ENCODE data around the gene SPEG.

Gene SPEG

DNA sequence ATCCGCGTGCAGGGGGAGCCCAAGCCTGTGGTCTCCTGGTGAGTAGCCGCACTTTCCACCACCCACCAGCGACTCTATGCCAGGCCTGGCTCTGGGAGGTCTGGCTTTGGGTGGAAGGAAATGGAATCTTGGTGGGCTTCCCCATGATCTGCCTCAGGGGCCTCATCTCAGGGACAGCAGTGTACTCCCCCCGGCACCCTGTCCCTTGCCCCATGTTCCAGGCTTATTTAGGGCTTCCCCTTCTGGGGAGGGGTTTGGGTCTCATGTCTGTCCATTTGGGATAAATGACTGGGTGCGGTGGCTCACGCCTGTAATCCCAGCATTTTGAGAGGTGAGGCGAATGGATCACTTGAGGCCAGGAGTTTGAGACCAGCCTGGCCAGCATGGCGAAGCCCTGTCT lies 27.7 kb downstream of the SPEG start:
- no peak for DNase-seq (ENCODE audit: low read depth)

DNA sequence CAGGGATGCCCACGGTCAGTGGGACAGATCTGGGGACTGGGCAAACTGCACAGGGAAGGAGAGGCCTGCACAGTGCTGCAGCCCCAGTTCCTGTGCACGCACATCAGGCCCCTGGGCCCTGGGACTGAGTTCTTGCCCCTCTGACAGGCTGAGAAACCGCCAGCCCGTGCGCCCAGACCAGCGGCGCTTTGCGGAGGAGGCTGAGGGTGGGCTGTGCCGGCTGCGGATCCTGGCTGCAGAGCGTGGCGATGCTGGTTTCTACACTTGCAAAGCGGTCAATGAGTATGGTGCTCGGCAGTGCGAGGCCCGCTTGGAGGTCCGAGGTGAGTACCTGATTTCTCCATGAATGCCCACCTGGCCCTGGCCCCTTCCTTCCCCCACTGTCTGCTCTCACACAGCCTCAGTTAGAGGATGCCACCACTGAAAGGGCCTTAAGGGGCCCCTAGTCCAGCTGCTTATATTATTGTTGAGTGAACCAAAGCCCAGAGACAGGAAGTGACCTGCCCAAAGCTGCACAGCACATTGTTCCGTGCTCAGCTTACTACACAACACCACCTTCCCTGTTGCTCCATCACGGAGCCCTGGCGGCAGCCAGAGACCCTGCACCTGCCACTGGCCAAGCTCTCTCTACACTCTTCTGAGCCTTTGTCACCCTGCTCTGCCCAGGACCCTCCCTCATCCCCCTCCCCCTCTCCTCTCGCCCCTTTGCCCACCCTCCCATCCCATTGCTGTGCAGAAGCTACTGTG lies 29.8 kb downstream of the SPEG start:
- DNase-seq (ENCODE audit: low read depth), result no peak

DNA sequence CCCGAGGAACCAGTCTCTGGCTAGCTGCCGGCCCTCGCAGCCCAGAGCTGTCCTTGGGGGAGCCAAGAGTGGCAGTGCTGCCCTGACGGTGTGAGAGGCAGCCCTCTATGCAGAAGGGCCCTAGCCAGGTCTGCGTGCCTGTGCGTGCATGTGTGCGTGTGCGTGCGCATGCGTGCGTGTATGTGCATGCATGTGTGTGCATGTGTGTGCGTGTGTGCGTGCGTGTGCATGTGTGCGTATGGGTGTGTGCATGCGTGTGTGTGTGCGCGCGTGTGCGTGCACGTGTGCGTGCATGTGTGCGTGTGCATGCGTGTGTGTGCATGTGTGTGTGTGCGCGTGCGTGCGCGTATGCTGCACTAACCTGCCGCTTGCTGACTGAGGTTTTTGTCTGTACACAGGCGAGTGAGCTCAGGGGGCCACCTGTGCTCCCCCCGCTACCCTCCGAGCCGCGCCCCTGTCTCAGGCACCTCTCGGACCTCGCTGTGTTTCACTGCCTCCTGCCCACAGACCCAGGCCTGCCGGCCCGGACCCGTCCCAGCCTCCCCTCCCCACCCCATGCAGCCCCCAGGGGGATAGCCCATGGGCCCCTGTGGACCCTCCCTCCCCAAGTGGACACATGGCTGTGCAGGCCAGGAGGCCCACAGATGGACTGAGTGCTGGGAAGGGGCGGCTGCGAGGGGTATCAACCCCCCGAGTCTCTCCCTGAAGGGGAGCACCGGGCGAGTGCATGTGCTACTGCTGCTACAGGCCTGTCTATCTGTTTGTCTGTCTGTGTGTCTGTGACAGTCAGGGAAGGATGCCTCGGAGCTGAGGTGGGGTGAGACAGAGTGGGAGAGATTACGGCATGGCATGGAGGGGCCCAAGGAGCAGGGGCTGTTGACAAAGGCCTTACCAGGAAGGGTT lies 31.3 kb downstream of the SPEG start:
- DNase-seq (ENCODE audit: low read depth), result no peak

DNA sequence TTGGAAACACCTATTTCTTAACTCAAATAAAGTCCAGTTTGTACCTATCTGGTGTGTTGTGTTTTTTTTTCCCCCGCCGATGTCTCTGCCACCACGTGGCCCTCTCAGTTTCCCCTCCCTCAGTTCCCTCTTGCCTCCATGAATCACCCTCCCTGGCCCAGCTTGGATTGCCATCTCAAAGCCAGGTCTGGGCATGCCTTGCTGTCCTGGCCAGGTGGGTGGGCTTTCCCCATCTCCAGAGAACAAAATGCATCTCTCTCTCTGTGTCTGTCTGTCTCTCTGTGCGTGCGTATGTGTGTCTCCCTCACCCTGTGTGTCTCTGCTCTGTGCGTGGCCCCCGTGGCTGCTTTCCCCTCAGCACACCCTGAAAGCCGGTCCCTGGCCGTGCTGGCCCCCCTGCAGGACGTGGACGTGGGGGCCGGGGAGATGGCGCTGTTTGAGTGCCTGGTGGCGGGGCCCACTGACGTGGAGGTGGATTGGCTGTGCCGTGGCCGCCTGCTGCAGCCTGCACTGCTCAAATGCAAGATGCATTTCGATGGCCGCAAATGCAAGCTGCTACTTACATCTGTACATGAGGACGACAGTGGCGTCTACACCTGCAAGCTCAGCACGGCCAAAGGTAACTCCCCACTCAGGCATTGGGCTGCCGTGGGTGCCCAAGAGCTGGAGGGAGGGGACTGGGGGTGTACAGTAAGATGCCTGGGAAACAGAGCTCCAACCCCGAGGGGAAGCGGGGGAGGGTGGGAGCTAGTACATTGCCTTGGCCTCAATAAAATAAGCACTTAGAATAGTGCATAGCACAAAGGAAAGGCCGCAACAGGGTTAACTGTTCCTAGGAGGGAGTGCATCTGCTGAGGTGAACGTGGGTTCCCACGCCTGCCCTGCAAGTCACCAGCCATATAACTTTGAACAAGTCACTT lies 32.4 kb downstream of the SPEG start:
- no peak for DNase-seq (ENCODE audit: low read depth)

DNA sequence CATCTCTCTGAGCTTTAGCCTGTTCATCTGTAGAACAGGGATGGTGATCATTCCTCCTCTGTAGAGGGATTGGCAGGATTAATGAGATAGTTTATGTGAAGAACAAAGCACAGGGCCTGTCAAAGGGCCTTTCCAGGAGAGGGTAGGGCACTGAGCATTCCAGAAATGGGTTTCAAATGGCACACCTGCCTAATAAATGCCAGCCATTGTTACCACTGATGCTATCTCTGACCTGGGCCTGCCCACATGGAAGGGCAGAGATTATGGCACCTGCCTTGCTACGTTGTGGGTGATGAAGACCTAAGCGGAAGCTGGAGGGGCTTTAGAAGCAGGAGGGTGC lies 33.1 kb downstream of the SPEG start:
- no peak for DNase-seq (ENCODE audit: low read depth)

DNA sequence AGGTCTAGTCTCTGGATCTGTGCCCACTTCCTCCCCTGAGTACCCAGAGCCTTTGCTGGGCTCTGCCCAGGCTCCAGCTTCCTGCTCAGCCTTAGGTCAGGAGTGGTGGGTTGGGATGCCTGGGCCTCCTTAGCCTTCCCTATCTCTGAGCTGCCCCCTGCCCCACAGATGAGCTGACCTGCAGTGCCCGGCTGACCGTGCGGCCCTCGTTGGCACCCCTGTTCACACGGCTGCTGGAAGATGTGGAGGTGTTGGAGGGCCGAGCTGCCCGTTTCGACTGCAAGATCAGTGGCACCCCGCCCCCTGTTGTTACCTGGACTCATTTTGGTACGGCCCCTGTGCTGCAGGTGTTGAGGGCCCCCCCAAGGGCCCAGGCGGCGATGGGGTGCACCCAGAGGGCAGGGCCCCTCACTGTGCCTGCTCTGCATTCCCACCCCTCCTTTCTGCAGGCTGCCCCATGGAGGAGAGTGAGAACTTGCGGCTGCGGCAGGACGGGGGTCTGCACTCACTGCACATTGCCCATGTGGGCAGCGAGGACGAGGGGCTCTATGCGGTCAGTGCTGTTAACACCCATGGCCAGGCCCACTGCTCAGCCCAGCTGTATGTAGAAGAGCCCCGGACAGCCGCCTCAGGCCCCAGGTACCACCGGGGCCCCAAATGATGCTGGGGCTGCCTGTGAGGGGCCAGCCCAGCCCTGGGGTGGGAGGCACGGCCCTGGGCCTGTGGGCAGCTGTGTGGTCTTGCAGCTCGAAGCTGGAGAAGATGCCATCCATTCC lies 34.0 kb downstream of the SPEG start:
- DNase-seq (ENCODE audit: low read depth), result no peak

DNA sequence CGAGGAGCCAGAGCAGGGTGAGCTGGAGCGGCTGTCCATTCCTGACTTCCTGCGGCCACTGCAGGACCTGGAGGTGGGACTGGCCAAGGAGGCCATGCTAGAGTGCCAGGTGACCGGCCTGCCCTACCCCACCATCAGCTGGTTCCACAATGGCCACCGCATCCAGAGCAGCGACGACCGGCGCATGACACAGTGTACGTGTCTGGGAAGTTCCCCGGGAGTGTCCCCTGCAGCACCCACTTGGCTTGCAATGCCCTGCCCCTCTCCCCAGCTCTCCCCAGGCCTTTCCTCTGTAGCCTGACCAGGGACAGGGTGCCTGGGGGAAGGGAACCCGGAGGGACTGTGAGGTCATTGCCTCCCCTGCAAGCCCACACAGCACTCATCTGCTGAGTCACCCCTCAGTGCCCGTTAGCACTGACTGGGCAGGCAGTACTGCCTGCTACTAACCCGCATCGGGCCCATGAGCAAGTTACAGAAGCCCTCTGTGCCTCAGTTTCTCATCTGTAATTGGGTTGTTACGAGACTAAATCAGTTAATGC lies 34.6 kb downstream of the SPEG start:
- DNase-seq (ENCODE audit: low read depth), result no peak

DNA sequence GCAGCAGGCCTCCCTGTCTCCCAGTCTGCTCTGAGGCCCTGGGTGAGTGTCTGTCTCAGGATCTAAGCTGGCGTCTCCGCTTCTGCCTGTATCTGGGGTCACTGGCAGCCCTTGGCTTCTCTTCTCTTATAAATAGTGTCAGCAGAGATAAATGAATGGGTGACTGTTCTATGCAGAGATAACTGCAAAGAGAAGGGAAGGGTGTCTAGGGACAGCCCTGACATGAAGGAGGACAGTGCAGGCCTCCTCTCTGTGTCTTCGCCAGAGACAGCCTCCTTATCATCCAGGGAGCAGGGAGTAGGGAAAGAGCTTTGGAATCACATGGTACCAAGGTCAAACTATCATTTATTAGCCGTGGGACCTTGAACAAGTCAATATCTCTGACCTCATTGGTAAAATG lies 35.8 kb downstream of the SPEG start:
- no peak for DNase-seq (ENCODE audit: low read depth)

DNA sequence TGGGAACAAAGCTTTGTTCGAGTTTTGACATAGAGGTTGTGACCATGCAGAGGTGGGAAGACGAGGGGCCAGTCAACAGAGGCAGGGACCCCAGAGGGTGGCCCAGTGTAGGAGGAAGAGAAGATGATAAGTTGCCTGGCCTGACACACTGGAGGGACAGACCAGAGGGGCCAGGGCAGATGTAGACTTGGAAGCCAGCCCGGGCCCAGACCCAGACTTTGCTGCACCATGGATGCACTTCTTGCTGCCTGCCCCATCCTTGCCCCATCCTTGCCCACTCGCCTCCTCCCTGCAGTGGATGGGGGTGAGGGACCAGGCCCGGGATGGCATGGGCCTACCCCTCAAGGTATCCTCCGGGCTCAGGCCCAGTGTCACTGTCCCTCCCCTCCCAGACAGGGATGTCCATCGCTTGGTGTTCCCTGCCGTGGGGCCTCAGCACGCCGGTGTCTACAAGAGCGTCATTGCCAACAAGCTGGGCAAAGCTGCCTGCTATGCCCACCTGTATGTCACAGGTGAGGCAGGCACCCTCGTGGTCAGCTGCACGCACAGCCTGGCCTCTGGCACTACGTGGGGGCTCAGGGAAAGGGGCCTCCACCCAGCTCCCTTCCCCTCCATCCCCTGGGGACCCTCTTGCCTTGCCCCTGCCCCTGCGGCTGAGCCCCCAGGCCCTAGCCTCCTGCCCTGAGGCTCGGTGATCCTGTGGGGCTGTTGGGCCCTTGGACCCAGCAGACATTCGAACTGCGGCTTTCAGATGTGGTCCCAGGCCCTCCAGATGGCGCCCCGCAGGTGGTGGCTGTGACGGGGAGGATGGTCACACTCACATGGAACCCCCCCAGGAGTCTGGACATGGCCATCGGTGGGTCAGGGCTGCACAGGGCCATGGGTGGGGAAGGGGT lies 37.1 kb downstream of the SPEG start:
- no peak for DNase-seq (ENCODE audit: low read depth)

DNA sequence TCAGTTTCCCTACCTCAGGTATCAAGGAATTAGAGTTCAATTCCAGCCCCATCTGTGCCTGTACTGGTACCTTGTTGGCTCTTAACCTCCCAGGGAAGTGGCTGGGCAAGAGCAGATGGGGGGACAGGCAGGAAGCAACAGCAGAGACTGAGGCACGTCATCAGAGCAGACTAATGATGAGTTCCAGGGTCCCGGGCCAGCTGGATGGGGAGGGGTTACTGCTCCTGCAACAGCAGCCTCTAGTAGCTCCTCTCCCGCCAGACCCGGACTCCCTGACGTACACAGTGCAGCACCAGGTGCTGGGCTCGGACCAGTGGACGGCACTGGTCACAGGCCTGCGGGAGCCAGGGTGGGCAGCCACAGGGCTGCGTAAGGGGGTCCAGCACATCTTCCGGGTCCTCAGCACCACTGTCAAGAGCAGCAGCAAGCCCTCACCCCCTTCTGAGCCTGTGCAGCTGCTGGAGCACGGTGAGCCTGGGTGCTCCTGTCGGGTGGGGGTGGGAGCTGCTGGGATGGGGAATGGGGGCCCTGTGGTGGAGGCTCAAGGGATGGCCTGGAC lies 38.1 kb downstream of the SPEG start:
- DNase-seq (ENCODE audit: low read depth), result no peak

DNA sequence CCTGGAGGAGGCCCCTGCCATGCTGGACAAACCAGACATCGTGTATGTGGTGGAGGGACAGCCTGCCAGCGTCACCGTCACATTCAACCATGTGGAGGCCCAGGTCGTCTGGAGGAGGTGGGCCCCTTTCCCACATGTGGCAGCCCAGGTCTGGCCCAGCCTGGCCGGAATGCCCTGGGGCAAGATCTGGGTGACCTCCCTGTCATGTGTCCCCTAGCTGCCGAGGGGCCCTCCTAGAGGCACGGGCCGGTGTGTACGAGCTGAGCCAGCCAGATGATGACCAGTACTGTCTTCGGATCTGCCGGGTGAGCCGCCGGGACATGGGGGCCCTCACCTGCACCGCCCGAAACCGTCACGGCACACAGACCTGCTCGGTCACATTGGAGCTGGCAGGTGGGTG lies 38.9 kb downstream of the SPEG start:
- no peak for DNase-seq (ENCODE audit: low read depth)

DNA sequence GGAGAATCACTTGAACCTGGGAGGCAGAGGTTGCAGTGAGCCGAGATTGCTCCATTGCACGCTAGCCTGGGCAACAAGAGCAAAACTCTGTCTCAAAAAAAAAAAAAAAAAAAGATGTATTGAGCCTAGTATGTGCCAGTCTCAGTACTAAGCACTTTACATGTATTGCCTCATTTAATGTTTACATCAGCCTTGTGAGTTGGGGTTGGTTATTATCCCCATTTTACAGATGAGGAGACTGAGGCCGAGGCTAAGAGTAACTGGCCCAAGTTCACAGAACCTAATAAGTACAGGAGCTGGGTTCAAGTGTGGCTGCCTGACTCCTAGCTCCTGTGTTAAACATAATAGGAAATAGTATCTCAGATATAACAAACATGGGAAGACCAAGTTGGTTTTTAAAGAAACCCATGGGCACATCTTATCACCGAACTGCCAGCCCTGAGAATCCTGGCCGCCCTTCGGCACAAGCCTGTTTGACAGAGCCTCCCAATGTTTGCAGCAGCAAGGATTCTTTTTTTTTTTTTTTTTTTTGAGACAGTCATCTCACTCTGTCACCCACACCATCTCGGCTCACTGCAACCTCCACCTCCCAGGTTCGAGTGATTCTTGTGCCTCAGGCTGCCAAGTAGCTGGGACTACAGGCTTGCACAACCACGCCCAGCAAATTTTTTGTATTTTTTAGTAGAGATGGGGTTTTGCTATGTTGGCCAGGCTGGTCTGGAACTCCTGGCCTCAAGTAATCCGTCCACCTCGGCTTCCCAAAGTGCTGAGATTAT lies 39.8 kb downstream of the SPEG start:
- no peak for DNase-seq (ENCODE audit: low read depth)

DNA sequence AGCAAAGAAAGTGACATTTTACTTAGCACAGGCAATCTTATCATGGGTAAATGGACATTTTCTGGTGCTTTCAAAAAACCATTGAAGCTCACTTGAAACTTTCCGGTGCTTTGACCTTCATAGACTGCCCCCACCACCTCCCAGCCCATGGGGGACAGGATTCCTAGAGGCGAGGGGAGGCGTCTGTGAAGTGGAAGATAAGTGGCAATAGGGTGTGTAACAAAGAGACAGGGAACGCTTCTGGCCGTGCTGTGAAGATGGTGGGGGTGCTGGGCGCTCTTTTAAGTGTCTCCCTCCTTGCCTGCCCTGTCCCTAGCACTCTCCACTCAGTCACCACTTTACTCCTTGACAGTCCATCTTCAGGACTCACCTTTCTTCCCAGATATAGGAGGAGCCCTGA lies 40.6 kb downstream of the SPEG start:
- no peak for DNase-seq (ENCODE audit: low read depth)

DNA sequence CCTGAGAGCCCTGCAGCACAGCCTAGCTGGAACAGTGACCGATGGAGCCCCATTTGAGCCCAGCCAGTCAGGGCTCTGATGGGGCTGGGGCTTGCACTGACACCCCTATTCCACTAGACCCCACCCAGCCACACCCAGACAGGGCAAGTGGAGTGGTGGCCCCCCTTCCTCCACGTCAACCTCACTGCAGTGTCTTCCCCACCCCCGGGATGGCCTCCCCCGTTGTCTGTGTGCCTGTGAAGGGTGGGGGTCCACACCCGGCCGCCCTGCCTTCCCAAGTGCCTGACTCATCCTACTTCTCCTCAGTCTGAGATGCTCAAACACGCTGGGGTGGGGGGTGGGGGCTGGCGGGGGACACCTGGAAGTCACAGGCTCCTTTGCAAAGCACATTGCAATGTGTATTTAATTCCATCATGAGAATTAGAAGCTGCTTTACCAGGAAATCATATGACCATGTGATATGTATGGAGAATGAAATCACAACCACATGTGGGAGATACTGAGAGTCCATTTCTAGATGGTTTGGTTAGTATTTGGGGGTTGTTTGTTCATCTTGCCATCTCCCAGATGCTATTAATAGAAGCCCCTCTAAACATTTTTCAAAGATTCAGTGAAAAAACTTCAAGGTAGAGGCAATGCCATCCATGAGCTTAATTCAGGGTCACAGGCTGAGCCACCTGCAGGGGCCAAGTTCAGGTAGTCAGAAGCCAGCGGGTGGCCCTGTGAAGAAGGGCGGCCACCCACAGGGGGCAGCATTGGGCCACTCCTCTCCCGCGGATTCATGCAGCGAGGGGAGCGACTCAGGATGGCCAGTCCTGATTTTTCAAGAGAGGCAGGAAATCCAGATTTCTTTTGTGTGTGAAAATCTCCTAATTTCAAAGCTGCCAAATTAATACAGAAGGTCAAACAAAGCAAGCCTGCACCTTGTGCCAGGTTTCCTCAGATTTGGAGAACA lies 41.3 kb downstream of the SPEG start:
- DNase-seq (ENCODE audit: low read depth), result peak; percentile 48

DNA sequence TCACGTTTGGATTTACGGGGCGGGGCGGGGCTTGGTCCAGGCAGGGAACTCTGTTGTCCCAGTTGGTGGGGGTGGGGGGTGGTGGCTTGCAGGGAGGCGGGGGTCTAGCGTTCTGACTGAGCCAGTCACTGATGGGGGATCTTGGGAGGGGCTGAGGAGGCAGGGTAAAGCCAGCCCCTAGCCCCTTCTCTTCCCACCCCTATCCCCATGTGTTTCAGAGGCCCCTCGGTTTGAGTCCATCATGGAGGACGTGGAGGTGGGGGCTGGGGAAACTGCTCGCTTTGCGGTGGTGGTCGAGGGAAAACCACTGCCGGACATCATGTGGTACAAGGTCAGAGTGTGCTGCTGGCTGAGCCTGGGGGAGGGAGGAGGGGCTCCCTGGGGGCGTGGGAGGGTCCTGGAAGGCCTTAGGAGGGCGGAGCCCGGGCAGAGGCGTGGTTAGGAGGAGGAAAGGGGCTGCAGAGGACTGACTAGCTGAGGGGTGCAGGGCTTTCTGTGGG lies 42.1 kb downstream of the SPEG start:
- no peak for DNase-seq (ENCODE audit: low read depth)

DNA sequence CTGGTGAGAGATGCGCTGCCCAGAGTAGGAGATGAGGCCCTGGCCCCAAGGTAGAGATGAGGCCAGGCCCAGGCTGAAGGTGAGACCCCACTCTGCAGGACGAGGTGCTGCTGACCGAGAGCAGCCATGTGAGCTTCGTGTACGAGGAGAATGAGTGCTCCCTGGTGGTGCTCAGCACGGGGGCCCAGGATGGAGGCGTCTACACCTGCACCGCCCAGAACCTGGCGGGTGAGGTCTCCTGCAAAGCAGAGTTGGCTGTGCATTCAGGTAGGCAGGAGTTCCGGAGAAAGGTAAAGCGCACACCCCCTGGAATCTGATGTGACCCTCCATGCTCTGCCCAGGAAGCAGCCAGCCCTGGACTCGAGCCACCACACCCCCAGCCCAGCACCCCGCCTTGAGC lies 42.5 kb downstream of the SPEG start:
- DNase-seq (ENCODE audit: low read depth), result no peak

DNA sequence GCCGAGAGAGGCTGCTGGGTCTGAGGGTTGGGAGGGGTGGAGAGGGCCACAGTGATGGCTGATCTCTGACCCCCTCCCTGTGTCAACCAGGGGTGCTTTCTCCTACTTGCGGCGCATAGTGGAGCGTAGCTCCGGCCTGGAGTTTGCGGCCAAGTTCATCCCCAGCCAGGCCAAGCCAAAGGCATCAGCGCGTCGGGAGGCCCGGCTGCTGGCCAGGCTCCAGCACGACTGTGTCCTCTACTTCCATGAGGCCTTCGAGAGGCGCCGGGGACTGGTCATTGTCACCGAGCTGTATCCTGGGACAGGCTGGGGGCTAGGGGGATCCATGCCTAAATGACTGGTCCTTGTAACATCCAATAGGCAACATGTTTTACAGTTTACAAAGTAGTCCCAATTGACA lies 43.2 kb downstream of the SPEG start:
- no peak for DNase-seq (ENCODE audit: low read depth)

DNA sequence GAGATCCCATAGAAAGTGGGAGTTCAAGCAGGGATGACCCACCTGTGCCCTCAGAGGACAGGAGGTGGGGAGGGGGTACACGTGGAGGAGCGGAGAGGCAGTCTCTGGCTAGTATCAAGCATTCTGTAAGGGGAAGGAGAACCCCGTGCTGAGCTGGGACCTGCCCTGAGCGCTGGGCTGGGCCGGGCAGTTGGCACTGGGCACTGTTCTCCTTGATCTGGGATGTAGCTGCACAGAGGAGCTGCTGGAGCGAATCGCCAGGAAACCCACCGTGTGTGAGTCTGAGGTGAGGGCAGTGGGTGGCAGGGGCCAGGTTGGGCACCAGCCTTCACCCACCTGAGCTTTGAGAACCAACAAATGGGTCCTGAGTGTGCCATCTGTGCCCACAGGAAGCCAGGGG lies 44.3 kb downstream of the SPEG start:
- DNase-seq (ENCODE audit: low read depth), result no peak
